Measurements from ENCODE around the gene THOC6. TPM values are rescaled to one million over a fixed set of nuclear protein-coding genes. Genes with fewer than 3 reads are reported as not detected.

The THOC6 gene
- polyA plus RNA-seq, 3 donors: 42.4 to 59.2 (median 57.7) TPM

- intact Hi-C loops (cut with micrococcal nuclease): no loop called here
- H3K4me3 Mint-ChIP-seq: peak overlapping the region; percentile 65 to 72
- TF ChIP-seq CTCF (IDR thresholded peaks at IDR 0.05): no peak
- Histone ChIP-seq H3K4me1 (ENCODE audit: control insufficient read depth in 1 of 2, insufficient read depth in 2 of 2, low read length in 2 of 2) (peaks cover 22 to 29% of the 10 kb centered on the region in 2 donors), H3K9ac (ENCODE audit: insufficient read depth, low read length, poor library complexity, severe bottlenecking) (peak overlapping the region; percentile 89), H3K9me3 (replicated peaks in 1 of 2; ENCODE audit: control insufficient read depth in 1 of 2, insufficient read depth in 1 of 2, low read length in 2 of 2) (no peaks in the 10 kb centered on the region), H3K36me3 (replicated peaks in 1 of 2; ENCODE audit: control insufficient read depth in 1 of 2, insufficient read depth in 2 of 2, low read length in 2 of 2) (peaks cover 3 to 5% of the 10 kb centered on the region in 2 donors), H3K4me3 (replicated peaks in 1 of 3; ENCODE audit: low read depth in 2 of 3, low read length in 3 of 3) (peak overlapping the region; percentile 65 to 92 (median 86)), H3K4me2 (replicated peaks; ENCODE audit: extremely low read depth, low read length, poor library complexity, severe bottlenecking) (peak overlapping the region; percentile 99), H2AFZ (ENCODE audit: insufficient read depth, low read depth, low read length, poor library complexity, severe bottlenecking) (peak overlapping the region; percentile 83), H4K20me1 (ENCODE audit: insufficient read depth, low read length) (no peaks in the 10 kb centered on the region), H3K27me3 (ENCODE audit: control insufficient read depth in 2 of 2, insufficient read depth in 2 of 2, low read length in 2 of 2) (no peaks in the 10 kb centered on the region), H3K79me2 (ENCODE audit: insufficient read depth, low read length) (peaks cover 11% of the 10 kb centered on the region), H3K27ac (ENCODE audit: low read depth in 1 of 2, low read length in 2 of 2) (no peak overlapping the region)
- H3K27ac Mint-ChIP-seq: peak overlapping the region in 2 of 7 donors; percentile 41 to 68
- 13% methylated on average over 42 of the region's 43 CpGs for WGBS (ENCODE audit: insufficient coverage)
- peaks cover 2 to 8% (median 3%) of the 10 kb centered on the region in 3 donors for H3K27me3 Mint-ChIP-seq (ENCODE audit: low read depth in 3 of 3)
- H3K4me1 Mint-ChIP-seq: peaks cover 28% of the 10 kb centered on the region
- H3K9me3 Mint-ChIP-seq: no peaks in the 10 kb centered on the region
- DNase-seq: peak in 1 of 3 donors; percentile 46
- H3K36me3 Mint-ChIP-seq: peaks cover 0 to 10% of the 10 kb centered on the region in 2 donors
These were observed 44.1 kb upstream of the THOC6 start for GRCh38 chr16:2979669-2980226.

- H3K4me3 ChIP-seq (replicated peaks in 1 of 3; ENCODE audit: low read depth in 2 of 3, low read length in 3 of 3): peak within 1 kb of the TSS; percentile 65 to 92 (median 86)
- no peak for TF ChIP-seq CTCF (IDR thresholded peaks at IDR 0.05)
- intact Hi-C loops (cut with micrococcal nuclease): no loop called here
- peak within 1 kb of the TSS; percentile 48 to 74 for H3K27ac ChIP-seq (ENCODE audit: low read depth in 1 of 2, low read length in 2 of 2)
- Mint-ChIP-seq H3K27ac (peak within 1 kb of the TSS; percentile 71 to 90 (median 85)), H3K4me1 (peaks cover 28% of the 10 kb centered on the region), H3K36me3 (peaks cover 0 to 10% of the 10 kb centered on the region in 2 donors), H3K9me3 (no peaks in the 10 kb centered on the region), H3K4me3 (peak within 1 kb of the TSS; percentile 81 to 85), H3K27me3 (ENCODE audit: low read depth in 3 of 3) (peaks cover 3 to 9% (median 4%) of the 10 kb centered on the region in 3 donors)
- peak within 1 kb of the TSS; percentile 89 for H3K9ac ChIP-seq (ENCODE audit: insufficient read depth, low read length, poor library complexity, severe bottlenecking)
- peaks cover 11% of the 10 kb centered on the region for H3K79me2 ChIP-seq (ENCODE audit: insufficient read depth, low read length)
- no peaks in the 10 kb centered on the region for H3K9me3 ChIP-seq (replicated peaks in 1 of 2; ENCODE audit: control insufficient read depth in 1 of 2, insufficient read depth in 1 of 2, low read length in 2 of 2)
- peak within 1 kb of the TSS; percentile 99 for H3K4me2 ChIP-seq (replicated peaks; ENCODE audit: extremely low read depth, low read length, poor library complexity, severe bottlenecking)
- no peaks in the 10 kb centered on the region for H3K36me3 ChIP-seq (replicated peaks in 1 of 2; ENCODE audit: control insufficient read depth in 1 of 2, insufficient read depth in 2 of 2, low read length in 2 of 2)
- H2AFZ ChIP-seq (ENCODE audit: insufficient read depth, low read depth, low read length, poor library complexity, severe bottlenecking): peak within 1 kb of the TSS; percentile 83
- DNase-seq: peak; percentile 82 to 86 (median 85)
- H4K20me1 ChIP-seq (ENCODE audit: insufficient read depth, low read length): no peaks in the 10 kb centered on the region
- WGBS (ENCODE audit: insufficient coverage): 1% methylated on average over 86 of the region's 91 CpGs
- H3K4me1 ChIP-seq (ENCODE audit: control insufficient read depth in 1 of 2, insufficient read depth in 2 of 2, low read length in 2 of 2): peaks cover 22 to 29% of the 10 kb centered on the region in 2 donors
- H3K27me3 ChIP-seq (ENCODE audit: control insufficient read depth in 2 of 2, insufficient read depth in 2 of 2, low read length in 2 of 2): no peaks in the 10 kb centered on the region
These were observed 43.3 kb upstream of the THOC6 start, which contains the start of gene PKMYT1 for GRCh38 chr16:2980227-2981176. Gene PKMYT1, minus strand, starts transcription at chr16:2980446. Its CDS starts 789 bp downstream, at chr16:2979657.
